Panc1 (cell line): ENCODE results near the gene PIK3R5.

ENCODE experiments used
- POLR2AphosphoS5 ChIP-seq: IDR thresholded peaks from 2 replicates; pipeline ENCODE4 v1.6.1; 2012; ENCODE audit warnings: mild to moderate bottlenecking, low read depth, low read length, moderate library complexity
- REST ChIP-seq, 2 experiments: IDR thresholded peaks; 2 replicates each; pipeline ENCODE4 v1.6.1; 2011 to 2012; ENCODE audit warnings: low read depth in 2 of 2, control low read depth in 1 of 2, low read length in 1 of 2, mild to moderate bottlenecking in 1 of 2, moderate library complexity in 1 of 2; ENCODE audit not compliant: insufficient read depth in 1 of 2
- TF ChIP-seq, protein P1 (sequence below): fragments of 450-650 bp; IDR thresholded peaks from 2 replicates; pipeline ENCODE4 v1.5.1; 2017; ENCODE audit warnings: mild to moderate bottlenecking

- TF ChIP-seq, protein P1, sequence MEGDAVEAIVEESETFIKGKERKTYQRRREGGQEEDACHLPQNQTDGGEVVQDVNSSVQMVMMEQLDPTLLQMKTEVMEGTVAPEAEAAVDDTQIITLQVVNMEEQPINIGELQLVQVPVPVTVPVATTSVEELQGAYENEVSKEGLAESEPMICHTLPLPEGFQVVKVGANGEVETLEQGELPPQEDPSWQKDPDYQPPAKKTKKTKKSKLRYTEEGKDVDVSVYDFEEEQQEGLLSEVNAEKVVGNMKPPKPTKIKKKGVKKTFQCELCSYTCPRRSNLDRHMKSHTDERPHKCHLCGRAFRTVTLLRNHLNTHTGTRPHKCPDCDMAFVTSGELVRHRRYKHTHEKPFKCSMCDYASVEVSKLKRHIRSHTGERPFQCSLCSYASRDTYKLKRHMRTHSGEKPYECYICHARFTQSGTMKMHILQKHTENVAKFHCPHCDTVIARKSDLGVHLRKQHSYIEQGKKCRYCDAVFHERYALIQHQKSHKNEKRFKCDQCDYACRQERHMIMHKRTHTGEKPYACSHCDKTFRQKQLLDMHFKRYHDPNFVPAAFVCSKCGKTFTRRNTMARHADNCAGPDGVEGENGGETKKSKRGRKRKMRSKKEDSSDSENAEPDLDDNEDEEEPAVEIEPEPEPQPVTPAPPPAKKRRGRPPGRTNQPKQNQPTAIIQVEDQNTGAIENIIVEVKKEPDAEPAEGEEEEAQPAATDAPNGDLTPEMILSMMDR, result no peak
- TF ChIP-seq REST (IDR thresholded peaks at IDR 0.05; ENCODE audit: insufficient read depth in 1 of 2, low read depth in 2 of 2, low read length in 1 of 2), result no peak
- no peak for TF ChIP-seq POLR2AphosphoS5
These were observed 14.3 kb downstream of the PIK3R5 start for GRCh38 chr17:8951206-8951605.
